HepG2 (cell line): ENCODE measurements around the gene EXOC7. TPM values are rescaled to one million over a fixed set of nuclear protein-coding genes. Genes with fewer than 3 reads are reported as not detected.
A peak's percentile ranks its signal among the peaks of the same experiment; 100 is the strongest.

Experiments
- CENPT ChIP-seq: sonication (generic); formaldehyde crosslinking; IDR thresholded peaks from 2 replicates; pipeline ENCODE4 v1.8.0; 2022; ENCODE audit warnings: low read depth, mild to moderate bottlenecking, moderate library complexity, missing genetic modification reagents
- HNRNPLL ChIP-seq: fragments of 200-400 bp; formaldehyde crosslinking; IDR thresholded peaks from 2 replicates; pipeline ENCODE4 v1.6.1; 2017; ENCODE audit warnings: mild to moderate bottlenecking, low read depth, low read length; ENCODE audit not compliant: poor library complexity, severe bottlenecking
- MIXL1 ChIP-seq: IDR thresholded peaks from 2 replicates; pipeline ENCODE4 v1.6.1; 2016
- MTA1 ChIP-seq: sonication (generic); formaldehyde crosslinking; IDR thresholded peaks from 2 replicates; pipeline ENCODE4 v1.4.0; 2020; ENCODE audit warnings: missing genetic modification reagents, mild to moderate bottlenecking, borderline replicate concordance
- NCOR1 ChIP-seq: fragments of 200-600 bp; sonication (generic); IDR thresholded peaks from 2 replicates; pipeline ENCODE4 v1.7.0; 2017; ENCODE audit warnings: antibody characterized with exemption, low read length, borderline replicate concordance
- SKIL ChIP-seq: sonication (generic); formaldehyde crosslinking; IDR thresholded peaks from 2 replicates; pipeline ENCODE4 v1.8.0; 2022; ENCODE audit warnings: missing genetic modification reagents, mild to moderate bottlenecking, moderate library complexity, borderline replicate concordance
- ZBTB4 ChIP-seq: sonication (generic); formaldehyde crosslinking; IDR thresholded peaks from 2 replicates; pipeline ENCODE4 v1.4.0; 2020; ENCODE audit warnings: missing genetic modification reagents, mild to moderate bottlenecking, borderline replicate concordance
- ZNF180 ChIP-seq: sonication (generic); formaldehyde crosslinking; IDR thresholded peaks from 2 replicates; pipeline ENCODE4 v1.4.0; 2020; ENCODE audit warnings: low read depth, missing genetic modification reagents, borderline replicate concordance
- ZNF33B ChIP-seq: sonication (generic); formaldehyde crosslinking; IDR thresholded peaks from 2 replicates; pipeline ENCODE4 v1.5.1; 2020; ENCODE audit warnings: mild to moderate bottlenecking, missing genetic modification reagents
- ZNF44 ChIP-seq: sonication (generic); formaldehyde crosslinking; IDR thresholded peaks from 2 replicates; pipeline ENCODE4 v1.5.1; 2020; ENCODE audit warnings: mild to moderate bottlenecking, missing genetic modification reagents
- ZNF609 ChIP-seq: sonication (generic); formaldehyde crosslinking; IDR thresholded peaks from 2 replicates; pipeline ENCODE4 v1.4.0; 2020; ENCODE audit warnings: mild to moderate bottlenecking, missing genetic modification reagents, borderline replicate concordance
- ZNF746 ChIP-seq: sonication (generic); formaldehyde crosslinking; IDR thresholded peaks from 2 replicates; pipeline ENCODE4 v1.8.0; 2022; ENCODE audit warnings: mild to moderate bottlenecking, missing genetic modification reagents
- ZNF773 ChIP-seq: sonication (generic); formaldehyde crosslinking; IDR thresholded peaks from 2 replicates; pipeline ENCODE4 v1.4.0; 2020; ENCODE audit warnings: missing genetic modification reagents, borderline replicate concordance
- ZSCAN30 ChIP-seq: sonication (generic); formaldehyde crosslinking; IDR thresholded peaks from 2 replicates; pipeline ENCODE4 v1.5.0; 2020; ENCODE audit warnings: mild to moderate bottlenecking, missing genetic modification reagents
- polyA plus RNA-seq, 8 experiments: library from polyadenylated mRNA; depleted of rRNA in 3 of 8; stranded (reverse) in 7 of 8; unstranded in 1 of 8; fragments of >200 nt; fragmentation: Illumina TruSeq in 4 of 8; extraction: Trizol in 4 of 8; gene quantifications; 2 replicates each; pipeline versions ENCODE4 v1.2.1 to v1.2.3, GENCODE V29; 2011 to 2016; ENCODE audit warnings: low read depth in 4 of 8, missing spikeins in 1 of 8, mixed read lengths in 1 of 8; ENCODE audit not compliant: insufficient read depth in 1 of 8
- total RNA-seq, 5 experiments: library from RNA; depleted of rRNA; stranded (reverse); fragments of >200 nt; fragmentation: Illumina TruSeq; extraction: Trizol; gene quantifications; 2 replicates each; pipeline ENCODE4 v1.2.3, GENCODE V29; 2016; ENCODE audit warnings: low read depth in 1 of 5
- TF ChIP-seq, protein P1 (sequence below): IDR thresholded peaks from 2 replicates; pipeline ENCODE4 v1.6.1; 2016
- TF ChIP-seq, protein P2 (sequence below): sonication (generic); formaldehyde crosslinking; IDR thresholded peaks from 2 replicates; pipeline ENCODE4 v1.4.0; 2020; ENCODE audit warnings: mild to moderate bottlenecking, missing genetic modification reagents

The EXOC7 gene
- total and polyA plus RNA-seq, 2 of the 13 experiments (the other 11 are each of a cell fraction or from before 2014, with no cell fraction given) = 86.9 to 116 TPM

- TF ChIP-seq, protein P1, sequence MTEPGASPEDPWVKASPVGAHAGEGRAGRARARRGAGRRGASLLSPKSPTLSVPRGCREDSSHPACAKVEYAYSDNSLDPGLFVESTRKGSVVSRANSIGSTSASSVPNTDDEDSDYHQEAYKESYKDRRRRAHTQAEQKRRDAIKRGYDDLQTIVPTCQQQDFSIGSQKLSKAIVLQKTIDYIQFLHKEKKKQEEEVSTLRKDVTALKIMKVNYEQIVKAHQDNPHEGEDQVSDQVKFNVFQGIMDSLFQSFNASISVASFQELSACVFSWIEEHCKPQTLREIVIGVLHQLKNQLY (CRISPR knock-in tag) = peak; percentile 84
- TF ChIP-seq ZNF180 (CRISPR knock-in tag) (no peak), NCOR1 (no peak), CENPT (CRISPR knock-in tag) (no peak), ZNF746 (CRISPR knock-in tag) (no peak; the same call in 1 of the 2 replicates), ZSCAN30 (CRISPR knock-in tag) (no peak), MIXL1 (no peak), HNRNPLL (no peak), MTA1 (CRISPR knock-in tag) (peak; percentile 92), SKIL (CRISPR knock-in tag) (0 out of 2 replicates have a peak, but pooled peaks have one; percentile 48), ZNF33B (CRISPR knock-in tag) (0 out of 2 replicates have a peak, but pooled peaks have one; percentile 27), ZNF773 (CRISPR knock-in tag) (no peak), ZNF609 (CRISPR knock-in tag) (peak; percentile 79; the same call in 1 of the 2 replicates), ZBTB4 (CRISPR knock-in tag) (peak; percentile 57; the same call in 1 of the 2 replicates), ZNF44 (CRISPR knock-in tag) (0 out of 2 replicates have a peak, but pooled peaks have one; percentile 23)
- TF ChIP-seq, protein P2, sequence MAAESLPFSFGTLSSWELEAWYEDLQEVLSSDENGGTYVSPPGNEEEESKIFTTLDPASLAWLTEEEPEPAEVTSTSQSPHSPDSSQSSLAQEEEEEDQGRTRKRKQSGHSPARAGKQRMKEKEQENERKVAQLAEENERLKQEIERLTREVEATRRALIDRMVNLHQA (CRISPR knock-in tag) = no peak
Measured at GRCh38 chr17:76119409-76120371, 16.1 kb upstream of the EXOC7 start (continued).
